B cell (primary cell): ENCODE measurements around the gene CCDC177.

Source experiments
- EZH2 ChIP-seq: IDR thresholded peaks from 2 replicates; pipeline ENCODE4 v1.6.1; 2012; ENCODE audit warnings: borderline replicate concordance, low read depth, mild to moderate bottlenecking, moderate library complexity, low read length; ENCODE audit not compliant: insufficient read depth, poor library complexity, severe bottlenecking
- TF ChIP-seq, protein P1 (sequence below): fragments of 200-600 bp; IDR thresholded peaks from one replicate; pipeline ENCODE4 v1.8.0; 2022; ENCODE audit warnings: antibody characterized with exemption, mild to moderate bottlenecking

- TF ChIP-seq, protein P1, sequence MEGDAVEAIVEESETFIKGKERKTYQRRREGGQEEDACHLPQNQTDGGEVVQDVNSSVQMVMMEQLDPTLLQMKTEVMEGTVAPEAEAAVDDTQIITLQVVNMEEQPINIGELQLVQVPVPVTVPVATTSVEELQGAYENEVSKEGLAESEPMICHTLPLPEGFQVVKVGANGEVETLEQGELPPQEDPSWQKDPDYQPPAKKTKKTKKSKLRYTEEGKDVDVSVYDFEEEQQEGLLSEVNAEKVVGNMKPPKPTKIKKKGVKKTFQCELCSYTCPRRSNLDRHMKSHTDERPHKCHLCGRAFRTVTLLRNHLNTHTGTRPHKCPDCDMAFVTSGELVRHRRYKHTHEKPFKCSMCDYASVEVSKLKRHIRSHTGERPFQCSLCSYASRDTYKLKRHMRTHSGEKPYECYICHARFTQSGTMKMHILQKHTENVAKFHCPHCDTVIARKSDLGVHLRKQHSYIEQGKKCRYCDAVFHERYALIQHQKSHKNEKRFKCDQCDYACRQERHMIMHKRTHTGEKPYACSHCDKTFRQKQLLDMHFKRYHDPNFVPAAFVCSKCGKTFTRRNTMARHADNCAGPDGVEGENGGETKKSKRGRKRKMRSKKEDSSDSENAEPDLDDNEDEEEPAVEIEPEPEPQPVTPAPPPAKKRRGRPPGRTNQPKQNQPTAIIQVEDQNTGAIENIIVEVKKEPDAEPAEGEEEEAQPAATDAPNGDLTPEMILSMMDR = peak; percentile 99
- no peak for TF ChIP-seq EZH2
Observed at GRCh38 chr14:69574263-69574953, at the start of gene CCDC177.
